ENCODE measurements around the gene VPS72.
A peak's percentile ranks its signal among the peaks of the same experiment; 100 is the strongest.
"Not testable (repeated sequence)": the region's sequence is repeated elsewhere in the genome, so short reads cannot be mapped to it uniquely, and the experiment has no call there.

The VPS72 gene, protein sequence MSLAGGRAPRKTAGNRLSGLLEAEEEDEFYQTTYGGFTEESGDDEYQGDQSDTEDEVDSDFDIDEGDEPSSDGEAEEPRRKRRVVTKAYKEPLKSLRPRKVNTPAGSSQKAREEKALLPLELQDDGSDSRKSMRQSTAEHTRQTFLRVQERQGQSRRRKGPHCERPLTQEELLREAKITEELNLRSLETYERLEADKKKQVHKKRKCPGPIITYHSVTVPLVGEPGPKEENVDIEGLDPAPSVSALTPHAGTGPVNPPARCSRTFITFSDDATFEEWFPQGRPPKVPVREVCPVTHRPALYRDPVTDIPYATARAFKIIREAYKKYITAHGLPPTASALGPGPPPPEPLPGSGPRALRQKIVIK

DNA sequence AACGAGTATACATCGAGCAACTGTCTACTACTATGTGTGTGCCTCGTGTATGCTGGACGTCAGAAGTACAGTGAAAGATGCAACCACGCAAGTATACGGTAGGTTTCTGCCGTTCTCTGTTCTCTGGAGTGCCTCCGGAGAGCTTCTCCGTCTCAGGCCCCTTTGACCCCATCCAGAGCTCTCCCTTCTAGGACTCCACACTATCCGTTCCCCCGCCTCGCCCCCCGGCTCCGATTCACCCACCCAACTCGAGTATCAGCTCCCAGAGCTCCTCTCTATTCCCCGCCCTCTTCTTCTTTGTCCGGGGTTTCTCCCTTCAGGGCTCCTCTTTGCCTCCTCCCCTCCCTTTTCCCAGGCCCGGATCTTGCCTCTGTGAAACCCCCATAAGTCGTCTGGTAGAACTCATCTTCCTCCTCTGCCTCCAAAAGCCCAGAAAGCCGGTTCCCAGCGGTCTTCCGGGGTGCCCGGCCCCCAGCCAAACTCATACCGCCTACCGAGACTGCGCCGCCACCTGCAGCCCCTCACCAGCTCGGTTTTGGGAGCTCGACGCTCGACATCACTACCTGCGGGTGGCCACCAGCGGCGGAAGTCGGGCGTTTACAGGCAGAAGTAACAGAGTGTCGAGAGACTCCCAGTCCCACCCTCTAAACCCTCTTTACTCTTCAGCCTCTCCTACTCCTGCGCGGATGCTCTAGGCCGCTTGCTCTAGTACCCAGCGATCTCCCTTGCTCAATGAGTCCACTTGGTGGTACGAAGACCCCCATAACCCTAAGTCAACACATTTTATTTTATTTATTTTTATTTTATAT, at the start of gene VPS72:
Gene VPS72 (minus strand): TSS at position 561 of the 809 bp plus-strand sequence. CDS start 76 bp downstream, at position 485.
- DNase-seq = peak; percentile 94

DNA sequence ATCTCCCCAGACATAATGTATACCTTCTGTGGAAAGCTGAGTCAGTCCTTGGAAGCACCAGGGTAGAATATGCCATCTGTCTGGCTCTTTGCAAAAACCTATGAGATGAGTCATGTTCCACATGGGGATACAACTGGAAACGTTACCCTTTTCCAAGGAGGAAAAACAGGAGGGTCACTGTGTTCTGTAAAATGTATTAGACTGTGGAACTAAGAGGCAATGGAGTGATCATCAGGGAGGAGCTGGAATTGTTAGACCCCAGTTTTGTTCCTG, 48.4 kb upstream of the VPS72 start:
- DNase-seq = no peak

DNA sequence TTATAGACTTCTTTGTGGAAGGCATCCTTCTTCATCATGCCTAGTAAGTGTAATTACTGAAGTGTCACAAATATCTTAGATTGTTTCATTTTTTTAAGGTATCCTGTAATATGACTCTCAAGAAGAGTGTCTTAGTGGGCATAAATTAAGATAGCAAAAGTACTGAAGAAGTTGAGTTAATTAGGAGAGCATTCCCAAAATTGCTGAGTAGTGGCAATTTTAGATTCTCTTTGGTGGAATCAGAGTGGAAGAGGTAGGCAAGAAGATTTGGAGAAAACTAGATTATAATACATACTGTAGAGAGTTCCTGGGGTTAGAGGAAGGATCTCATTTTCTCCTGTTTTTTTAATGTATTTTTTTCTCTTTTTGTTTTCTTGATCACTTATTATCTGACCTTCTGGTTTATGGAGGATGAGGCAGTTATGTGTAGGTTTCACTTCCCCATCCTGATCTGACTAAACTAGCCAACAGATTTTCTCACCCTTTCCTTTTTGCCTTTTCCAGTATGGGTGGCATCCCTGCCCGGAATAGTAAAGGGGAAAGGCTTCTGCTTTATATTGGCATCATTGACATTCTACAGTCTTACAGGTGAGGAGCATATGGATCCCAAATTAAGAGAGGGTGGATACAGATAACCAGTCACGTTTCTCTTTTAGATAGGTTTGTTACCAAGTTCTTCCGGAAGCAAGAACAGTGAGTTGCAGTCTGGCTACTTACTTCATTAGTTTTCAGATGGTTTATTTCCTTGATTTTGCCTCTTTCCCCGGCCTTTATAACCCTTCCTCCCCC, 47.9 kb upstream of the VPS72 start:
- no peak for DNase-seq

DNA sequence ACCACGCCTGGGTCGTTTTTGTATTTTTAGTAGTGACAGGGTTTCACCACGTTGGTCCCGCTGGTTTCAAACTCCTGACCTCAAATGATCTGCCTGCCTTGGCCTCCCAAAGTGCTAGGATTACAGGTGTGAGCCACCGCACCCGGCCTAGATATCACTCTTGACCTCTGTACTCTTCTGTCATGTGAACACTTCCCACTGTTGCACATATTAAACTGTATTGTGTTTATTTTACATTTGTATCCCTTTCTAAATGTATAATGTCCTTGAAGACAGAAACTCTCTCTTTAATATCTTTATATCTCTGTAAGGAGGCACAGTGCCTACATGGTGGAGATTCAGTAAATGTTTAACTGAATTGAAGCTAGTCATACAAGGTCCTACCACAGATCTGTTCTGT, 45.2 kb upstream of the VPS72 start:
- DNase-seq = no peak

DNA sequence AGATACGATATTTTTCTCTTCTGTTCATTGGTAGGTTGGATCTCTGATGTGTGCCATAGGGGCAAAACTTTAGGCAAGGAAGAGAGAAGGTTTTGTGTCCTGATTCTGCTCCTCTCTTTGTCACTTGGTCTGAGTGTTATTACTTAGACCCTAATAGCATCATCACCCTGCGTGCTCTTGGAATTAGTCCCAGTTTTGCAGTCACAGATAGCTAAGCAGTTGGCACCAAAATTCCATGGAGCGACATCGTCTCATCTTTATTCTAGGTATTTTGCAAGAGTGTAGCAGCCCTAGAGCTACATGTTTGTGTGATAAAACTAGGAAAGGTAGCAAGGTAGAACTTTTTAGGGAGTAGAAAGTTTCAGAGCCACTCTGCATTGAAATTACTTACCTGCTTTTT, 32.1 kb upstream of the VPS72 start:
- DNase-seq = no peak

DNA sequence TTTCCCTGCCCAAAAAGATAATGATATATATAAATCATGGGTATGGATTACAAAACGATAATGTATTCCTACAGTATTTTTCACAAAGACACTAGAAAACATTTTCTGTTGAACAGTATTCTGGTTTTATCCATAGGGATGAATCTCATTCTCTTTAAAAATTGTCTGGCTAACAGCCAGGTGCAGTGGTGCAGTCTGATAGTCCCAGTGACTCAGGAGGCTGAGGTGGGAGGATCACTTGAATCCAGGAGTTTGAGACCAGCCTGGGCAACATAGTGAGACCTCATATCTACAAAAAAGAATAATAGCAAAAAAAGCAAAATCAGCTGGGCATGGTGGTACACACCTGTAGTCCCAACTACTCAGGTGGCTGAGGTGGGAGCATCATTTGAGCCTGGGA, 31.6 kb upstream of the VPS72 start:
- no peak for DNase-seq

DNA sequence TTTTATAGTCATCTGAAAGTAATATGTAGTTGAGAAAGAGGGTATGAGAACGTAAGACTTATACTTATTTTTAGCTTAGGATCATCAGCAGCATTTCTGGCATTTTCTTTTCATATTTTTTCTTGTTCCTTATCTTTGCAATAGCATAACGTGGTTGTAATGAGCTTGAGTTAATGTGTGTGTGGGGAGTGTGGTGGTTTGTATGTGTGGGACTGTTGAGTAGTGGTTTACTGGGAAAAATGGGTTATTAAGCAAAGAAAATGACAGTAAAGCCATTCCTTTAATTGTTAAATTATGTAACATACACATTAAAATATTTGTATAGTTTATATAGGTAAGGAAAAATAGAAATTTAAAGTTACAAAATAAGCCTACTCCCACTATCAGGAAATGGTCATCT, 23.6 kb upstream of the VPS72 start:
- no peak for DNase-seq

DNA sequence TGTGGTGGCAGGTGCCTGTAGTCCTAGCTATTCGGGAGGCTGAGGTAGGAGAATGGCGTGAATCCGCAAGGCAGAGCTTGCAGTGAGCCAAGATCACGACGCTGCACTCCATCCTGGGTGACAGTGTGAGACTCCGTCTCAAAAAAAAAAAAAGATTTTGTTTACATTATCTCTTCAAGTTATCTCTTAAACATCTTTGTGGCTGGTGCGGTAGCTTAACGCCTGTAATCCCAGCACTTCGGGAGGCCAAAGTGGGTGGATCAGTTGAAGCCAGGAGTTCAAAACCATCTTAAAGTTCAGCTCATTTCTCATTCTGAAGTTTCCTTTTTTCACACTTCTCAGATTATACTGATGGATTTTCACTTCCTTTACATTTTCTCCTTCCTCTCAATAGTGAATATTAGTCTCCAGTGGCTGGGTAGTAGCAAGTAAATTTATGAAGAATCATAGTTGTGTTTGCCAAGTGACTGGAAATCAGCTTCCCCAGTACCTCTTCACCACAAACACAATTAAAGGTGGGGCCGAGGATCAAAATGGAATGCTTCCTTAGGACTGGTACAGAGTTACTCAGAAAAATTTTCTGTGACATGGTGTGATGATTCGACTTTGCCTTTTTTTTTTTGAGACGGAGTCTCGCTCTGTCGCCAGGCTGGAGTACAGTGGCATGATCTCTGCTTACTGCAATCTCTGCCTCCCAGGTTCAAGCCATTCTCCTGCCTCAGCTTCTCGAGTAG, 22.1 kb upstream of the VPS72 start:
- DNase-seq = no peak

DNA sequence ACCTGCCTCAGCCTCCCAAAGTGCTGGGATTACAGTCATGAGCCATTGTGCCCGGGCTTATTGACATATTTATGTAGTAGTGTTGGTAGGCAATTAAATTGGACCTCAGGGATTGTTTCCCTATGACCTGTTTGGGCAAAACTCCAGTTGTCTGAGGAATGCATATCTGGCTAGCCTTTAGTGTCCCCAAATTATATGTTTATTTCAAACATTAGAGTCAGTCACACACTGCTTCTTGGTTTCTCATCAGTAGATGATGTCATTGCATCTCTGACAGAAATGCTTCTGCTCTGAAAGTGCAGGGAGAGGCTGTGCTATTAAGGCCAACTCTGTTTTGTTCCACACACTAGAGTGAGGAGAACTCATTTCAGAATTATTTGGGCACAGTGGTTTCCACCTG, 20.8 kb upstream of the VPS72 start:
- no peak for DNase-seq

DNA sequence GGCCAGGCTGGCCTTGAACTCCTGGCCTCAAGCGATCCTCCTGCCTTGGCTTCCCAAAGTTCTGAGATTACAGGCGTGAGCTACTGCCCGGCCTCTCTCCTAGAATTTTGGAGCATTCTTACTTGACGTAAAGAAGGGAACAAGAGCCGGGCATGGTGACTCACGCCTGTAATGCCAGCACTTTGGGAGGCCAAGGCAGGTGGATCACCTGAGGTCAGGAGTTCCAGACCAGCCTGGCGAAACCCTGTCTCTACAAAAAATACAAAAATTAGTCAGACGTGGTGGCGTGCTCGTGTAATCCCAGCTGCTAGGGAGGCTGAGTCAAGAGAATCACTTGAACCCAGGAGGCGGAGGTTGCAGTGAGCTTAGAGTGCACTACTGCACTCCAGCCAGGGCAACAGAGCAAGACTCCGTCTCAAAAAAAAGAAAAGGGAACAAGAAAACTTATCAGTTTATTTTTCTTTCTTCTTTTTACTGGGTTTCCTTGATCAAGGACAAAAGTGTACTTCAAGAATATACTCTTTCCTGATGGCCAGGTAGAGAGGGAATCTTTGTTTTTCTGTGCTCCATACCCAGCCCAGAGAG, 15.5 kb upstream of the VPS72 start:
- DNase-seq = not testable (repeated sequence)

DNA sequence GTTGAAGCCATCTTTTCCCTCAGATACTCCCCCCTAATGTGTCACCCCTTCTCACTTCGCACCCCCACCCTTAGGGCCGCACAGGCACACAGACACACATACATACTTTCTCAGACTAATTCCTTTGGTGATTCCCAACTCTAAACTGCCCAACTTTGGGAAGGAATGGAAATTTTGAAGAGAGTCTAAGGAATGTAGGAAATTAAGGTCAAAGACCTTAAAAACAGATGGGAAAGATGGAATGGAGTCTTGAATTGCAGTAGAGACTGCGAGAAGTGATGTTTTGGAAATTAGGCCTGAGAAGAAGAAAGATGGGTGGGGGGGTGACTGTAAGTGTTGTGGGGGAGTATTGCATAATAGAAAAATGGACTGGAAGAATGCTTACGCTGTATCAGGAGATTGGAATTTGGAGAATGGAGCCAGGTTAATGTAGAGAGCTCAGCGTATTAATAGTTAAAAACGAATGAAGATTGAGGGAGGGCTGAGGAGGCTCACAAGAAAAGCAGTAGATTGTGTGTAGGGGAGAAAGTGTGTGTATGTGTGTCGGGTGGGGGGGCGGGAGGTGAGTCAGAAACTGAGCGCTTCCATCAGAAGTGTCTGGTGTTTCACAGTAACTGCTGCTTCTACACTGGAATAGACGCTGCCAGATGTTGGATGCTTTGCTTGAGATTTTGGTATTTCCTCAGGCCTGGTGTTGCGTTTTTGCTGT, 10.0 kb upstream of the VPS72 start:
- peak; percentile 77 for DNase-seq

DNA sequence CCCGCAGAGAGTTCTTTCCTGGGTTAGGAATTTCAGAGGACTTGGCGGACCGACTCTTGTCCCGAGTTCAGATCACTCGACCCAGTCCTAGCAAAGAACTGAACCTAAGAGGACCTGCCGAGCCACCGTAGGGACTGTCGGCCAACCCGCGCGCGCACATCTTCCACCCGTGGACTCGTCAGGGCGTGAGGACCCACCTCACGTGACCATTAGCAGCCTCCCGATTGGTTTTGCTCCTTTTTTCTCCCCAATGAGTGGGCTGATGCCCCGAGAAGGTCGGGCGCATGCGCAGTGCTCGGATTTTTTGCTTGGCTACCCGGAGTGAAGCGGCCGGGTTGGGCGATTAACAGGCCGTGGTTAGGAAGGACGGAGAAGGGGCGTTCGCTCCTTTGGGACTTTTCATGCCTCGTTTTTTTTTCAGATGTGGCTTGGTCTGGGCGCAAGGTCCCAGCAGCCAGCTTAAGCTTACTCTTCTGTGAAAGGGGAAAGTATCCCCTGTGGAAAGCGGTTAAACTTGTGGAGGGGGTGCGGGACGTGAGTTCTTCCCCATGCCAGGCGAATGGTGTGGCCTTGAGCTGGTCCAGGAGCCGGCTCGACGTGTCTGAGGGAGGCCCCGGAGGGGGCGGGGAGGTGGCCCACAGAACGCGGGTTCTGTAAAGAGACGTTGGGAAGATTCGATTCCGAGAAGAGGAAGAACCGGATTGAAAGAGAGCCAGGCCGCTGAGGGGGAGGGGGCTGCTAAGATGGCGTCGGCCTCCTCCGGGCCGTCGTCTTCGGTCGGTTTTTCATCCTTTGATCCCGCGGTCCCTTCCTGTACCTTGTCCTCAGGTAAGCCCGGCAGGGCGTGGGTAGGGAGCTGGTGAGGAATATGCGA, 8.5 kb upstream of the VPS72 start, which contains the start of gene PIP5K1A:
Gene PIP5K1A (plus strand): TSS at position 299 of the 874 bp plus-strand sequence. CDS start 445 bp downstream, at position 744.
- DNase-seq = peak; percentile 98

DNA sequence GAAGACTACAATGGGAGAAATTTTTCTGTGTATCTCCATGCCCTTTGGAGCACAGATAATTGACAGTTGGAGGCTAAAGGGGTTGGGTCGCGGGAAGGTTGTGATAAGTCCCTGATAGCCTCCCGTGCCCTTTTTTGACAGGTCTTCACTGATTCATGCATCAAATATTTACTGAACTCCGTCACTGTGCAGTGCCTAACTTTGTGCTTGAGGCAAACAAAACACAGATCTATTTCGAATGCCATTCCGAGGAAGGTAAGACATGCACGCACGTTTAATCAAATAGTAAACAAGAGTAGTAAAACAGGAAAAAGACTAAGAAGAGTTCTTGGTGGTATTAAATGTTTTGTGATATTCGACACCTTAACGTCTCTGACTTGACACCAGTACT, 7.9 kb upstream of the VPS72 start:
- peak; percentile 61 for DNase-seq

DNA sequence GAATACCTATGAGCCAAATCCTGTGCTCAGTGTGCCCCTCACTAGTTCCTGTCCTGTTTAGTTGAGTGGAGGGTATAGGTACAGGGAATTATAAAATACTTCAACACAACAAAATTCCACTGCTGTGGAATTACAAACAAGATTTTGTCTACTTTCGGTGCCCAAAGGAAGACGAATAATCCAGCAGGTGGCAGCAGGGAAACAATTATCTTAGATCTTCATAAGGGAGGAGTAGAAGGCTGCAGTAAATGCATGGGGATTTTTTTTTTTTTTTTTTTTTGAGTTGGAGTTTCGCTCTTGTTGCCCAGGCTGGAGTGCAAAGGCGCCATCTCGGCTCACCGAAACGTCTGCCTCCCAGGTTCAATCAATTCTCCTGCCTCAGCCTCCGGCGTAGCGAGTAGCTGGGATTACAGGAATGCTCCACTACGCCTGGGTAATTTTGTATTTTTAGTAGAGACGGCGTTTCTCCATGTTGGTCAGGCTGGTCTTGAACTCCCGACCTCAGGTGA, 6.3 kb upstream of the VPS72 start:
- DNase-seq = no peak

DNA sequence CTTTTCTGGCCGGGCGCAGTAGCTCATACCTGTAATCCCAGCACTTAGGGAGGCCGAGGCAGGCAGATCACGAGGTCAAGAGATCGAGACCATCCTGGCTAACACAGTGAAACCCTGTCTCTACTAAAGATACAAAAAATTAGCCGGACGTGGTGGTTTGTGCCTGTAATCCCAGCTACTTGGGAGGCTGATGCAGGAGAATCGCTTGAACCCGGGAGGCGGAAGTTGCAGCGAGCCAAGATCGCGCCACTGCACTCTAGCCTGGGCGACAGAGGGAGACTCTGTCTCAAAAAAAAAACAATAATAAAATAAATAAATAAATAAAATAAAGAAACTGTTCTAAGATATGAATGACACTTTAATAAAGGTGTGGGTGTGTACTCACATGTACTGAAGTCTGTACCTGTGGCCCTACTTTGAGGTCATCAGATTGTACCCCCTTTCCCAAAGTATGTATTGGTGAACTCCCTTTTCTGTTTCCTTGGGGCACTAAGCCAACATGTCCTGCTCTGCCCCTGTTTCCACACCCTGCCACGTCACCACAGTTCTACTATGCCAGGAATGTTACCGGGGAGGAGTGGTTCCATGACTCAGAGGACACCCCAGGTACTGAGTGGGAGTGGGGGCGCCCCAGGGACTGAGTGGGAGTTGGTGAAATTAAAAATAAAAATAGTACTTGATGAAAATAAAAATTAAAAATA, 5.0 kb upstream of the VPS72 start:
- peak; percentile 64 for DNase-seq

DNA sequence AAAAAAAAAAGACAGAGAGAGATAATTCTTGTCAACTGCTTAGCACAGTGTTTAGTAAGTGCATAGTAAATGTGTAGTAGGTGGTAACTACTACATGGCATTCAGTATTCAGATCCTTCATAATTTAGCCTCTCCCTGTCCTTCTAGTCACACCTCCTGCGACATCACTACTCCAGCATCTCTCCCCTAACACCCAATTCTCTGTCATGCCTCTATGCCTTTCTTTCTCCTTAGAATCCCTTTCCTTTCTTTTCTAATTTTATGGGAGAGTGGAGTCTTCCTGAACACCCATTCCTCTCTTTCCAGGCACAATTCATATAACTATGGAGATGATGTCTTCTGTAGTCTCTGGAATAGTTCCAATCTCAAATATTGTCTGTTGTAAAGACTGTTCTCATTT, 3.9 kb upstream of the VPS72 start:
- DNase-seq = no peak

DNA sequence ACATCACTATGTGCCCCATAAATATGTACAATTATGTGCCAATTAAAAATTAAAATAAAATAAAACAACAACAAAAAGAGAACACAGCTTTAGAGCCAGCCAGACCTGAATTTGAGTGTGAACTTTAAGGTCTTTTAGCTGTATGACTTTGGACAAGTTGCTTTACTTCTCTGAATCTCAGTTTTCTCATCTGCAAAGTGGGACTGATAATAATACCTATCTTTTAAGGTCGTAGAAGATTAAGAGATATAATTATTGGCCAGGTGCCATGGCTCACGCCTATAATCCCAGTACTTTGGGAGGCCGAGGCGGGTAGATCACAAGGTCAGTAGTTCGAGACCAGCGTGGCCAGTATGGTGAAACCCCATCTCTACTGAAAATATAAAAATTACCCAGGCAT, 3.3 kb upstream of the VPS72 start:
- no peak for DNase-seq

DNA sequence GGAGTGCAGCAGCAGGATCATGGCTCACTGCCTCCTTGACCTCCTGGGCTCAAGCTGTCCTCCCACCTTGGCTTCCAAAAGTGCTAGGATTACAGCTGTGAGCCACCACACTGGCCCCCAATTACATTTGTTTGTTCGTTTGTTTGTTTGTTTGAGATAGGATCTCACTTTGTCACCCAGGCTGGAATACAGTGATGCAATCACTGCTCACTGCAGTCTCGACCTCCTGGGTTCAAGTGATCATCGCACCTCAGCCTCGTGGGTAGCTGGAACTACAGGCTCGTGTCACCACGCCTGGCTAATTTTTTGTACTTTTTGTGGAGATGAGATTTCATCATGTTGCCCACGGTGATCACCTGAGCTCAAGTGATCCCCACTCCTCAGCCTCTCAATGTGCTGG, 2.0 kb upstream of the VPS72 start:
- no peak for DNase-seq

DNA sequence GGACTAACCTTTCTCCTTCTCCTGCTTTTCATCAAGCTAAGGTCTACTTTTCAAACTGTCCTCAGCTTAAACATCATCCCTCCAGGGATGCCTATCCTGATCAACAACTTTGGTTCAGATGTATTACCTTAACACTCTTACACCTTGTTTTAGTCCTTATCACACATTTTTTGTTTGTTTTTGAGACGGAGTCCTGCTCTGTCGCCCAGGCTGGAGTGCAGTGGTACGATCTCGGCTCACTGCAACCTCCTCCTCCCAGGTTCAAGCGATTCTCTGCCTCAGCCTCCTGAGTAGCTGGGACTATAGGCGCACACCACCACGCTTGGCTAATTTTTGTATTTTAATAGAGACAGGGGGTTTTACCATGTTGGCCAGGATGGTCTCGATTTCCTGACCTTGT, 1.3 kb downstream of the VPS72 start:
- not testable (repeated sequence) for DNase-seq

DNA sequence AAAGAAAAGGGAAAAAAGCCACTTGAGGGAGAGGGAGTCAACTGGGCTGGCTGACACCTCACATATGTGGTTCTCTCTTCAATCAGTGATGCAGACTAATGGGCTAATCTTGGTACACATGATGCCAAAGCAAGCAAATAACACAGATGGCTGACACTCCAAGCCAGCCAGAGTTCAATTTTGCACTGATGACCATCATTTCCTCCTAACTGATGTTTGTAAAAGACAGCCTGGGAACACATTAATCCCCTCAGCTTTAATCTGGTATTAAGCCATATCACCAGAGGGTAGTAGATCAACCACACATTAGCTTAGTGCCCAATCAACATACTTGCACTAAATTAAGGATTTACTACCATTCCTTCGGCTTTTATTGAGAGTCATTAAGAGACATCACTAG, 2.8 kb downstream of the VPS72 start:
- DNase-seq = no peak
